ENCODE data around the gene POLA1. TPM values are rescaled to one million over a fixed set of nuclear protein-coding genes. Genes with fewer than 3 reads are reported as not detected.

POLA1 gene
- total and polyA plus RNA-seq, 2 experiments from 2014 or later = 19.4 to 22.9 TPM

GRCh38 chrX:24996096-24996709 lies 302.5 kb downstream of the POLA1 start:
- DNase-seq (ENCODE audit: low read depth in 1 of 2, low spot score in 1 of 2) = no peak
- H3K4me1 ChIP-seq (ENCODE audit: low read depth) = no peaks in the 10 kb centered on the region
- H3K27me3 ChIP-seq = peaks cover 41% of the 10 kb centered on the region
- TF ChIP-seq CTCF (IDR thresholded peaks at IDR 0.05; ENCODE audit: low read depth, low read length) = no peak
- no peaks in the 10 kb centered on the region for H3K9me3 ChIP-seq (ENCODE audit: low read depth)
- no peaks in the 10 kb centered on the region for H3K36me3 ChIP-seq
- H3K27ac ChIP-seq = no peak overlapping the region
- no peak overlapping the region for H3K4me3 ChIP-seq

GRCh38 chrX:24999511-24999910 lies 305.8 kb downstream of the POLA1 start:
- H3K9me3 ChIP-seq (ENCODE audit: low read depth) = no peaks in the 10 kb centered on the region
- H3K4me3 ChIP-seq = no peak overlapping the region
- no peak overlapping the region for H3K27ac ChIP-seq
- peaks cover 10% of the 10 kb centered on the region for H3K4me1 ChIP-seq (ENCODE audit: low read depth)
- TF ChIP-seq CTCF (IDR thresholded peaks at IDR 0.05; ENCODE audit: low read depth, low read length) = no peak
- peaks cover 75% of the 10 kb centered on the region for H3K27me3 ChIP-seq
- no peak for DNase-seq (ENCODE audit: low read depth in 1 of 2, low spot score in 1 of 2)
- H3K36me3 ChIP-seq = no peaks in the 10 kb centered on the region

- no peak for DNase-seq (ENCODE audit: low read depth in 1 of 2, low spot score in 1 of 2)
- peaks cover 100% of the 10 kb centered on the region for H3K27me3 ChIP-seq
- H3K4me3 ChIP-seq = no peak overlapping the region
- no peaks in the 10 kb centered on the region for H3K9me3 ChIP-seq (ENCODE audit: low read depth)
- H3K27ac ChIP-seq = no peak overlapping the region
- no peak for TF ChIP-seq CTCF (IDR thresholded peaks at IDR 0.05; ENCODE audit: low read depth, low read length)
- H3K4me1 ChIP-seq (ENCODE audit: low read depth) = peaks cover 22% of the 10 kb centered on the region
- no peaks in the 10 kb centered on the region for H3K36me3 ChIP-seq
Measured at GRCh38 chrX:25001808-25002660, 308.3 kb downstream of the POLA1 start.

- Histone ChIP-seq H3K27me3 (peaks cover 100% of the 10 kb centered on the region), H3K9me3 (ENCODE audit: low read depth) (no peaks in the 10 kb centered on the region), H3K4me3 (peak overlapping the region; percentile 12), H3K36me3 (no peaks in the 10 kb centered on the region), H3K27ac (no peak overlapping the region), H3K4me1 (ENCODE audit: low read depth) (peaks cover 22% of the 10 kb centered on the region)
- TF ChIP-seq CTCF (IDR thresholded peaks at IDR 0.05; ENCODE audit: low read depth, low read length) = no peak
- no peak for DNase-seq (ENCODE audit: low read depth in 1 of 2, low spot score in 1 of 2)
Measured at GRCh38 chrX:25002661-25003020, 308.9 kb downstream of the POLA1 start.

GRCh38 chrX:25003066-25003849 lies 309.5 kb downstream of the POLA1 start:
- Histone ChIP-seq H3K9me3 (ENCODE audit: low read depth) (no peaks in the 10 kb centered on the region), H3K4me3 (peak overlapping the region; percentile 12), H3K4me1 (ENCODE audit: low read depth) (peaks cover 22% of the 10 kb centered on the region), H3K27ac (no peak overlapping the region), H3K36me3 (no peaks in the 10 kb centered on the region), H3K27me3 (peaks cover 100% of the 10 kb centered on the region)
- DNase-seq (ENCODE audit: low read depth in 1 of 2, low spot score in 1 of 2) = no peak
- no peak for TF ChIP-seq CTCF (IDR thresholded peaks at IDR 0.05; ENCODE audit: low read depth, low read length)

Measured in cardiac muscle cell (in vitro differentiated cells and primary cell).